ENCODE results near the gene TAB3.

DNA sequence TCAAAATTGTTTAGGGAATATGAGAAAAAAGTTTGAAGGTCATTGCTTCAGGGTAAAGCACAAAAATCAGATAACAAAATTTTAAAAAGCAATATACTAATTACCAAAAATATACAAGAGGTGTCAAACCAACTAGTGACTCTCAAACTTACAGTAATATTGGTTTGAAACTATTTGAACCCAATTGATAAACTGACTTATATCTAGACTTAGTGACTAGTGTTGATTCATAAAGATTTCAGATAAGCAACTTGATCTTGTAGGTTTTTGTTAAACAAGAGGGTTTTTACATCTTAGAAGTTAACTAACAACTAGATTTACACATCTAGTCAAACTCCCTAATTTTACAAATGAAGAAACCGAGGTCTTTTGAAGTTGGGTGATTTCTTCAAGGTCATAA, 7.7 kb downstream of the TAB3 start:
- TF ChIP-seq CTCF (IDR thresholded peaks at IDR 0.05) (no peak), POLR2A (IDR thresholded peaks at IDR 0.05) (no peak), EP300 (IDR thresholded peaks at IDR 0.05) (no peak)
